Measurements from ENCODE around the gene TTLL11.

DNA sequence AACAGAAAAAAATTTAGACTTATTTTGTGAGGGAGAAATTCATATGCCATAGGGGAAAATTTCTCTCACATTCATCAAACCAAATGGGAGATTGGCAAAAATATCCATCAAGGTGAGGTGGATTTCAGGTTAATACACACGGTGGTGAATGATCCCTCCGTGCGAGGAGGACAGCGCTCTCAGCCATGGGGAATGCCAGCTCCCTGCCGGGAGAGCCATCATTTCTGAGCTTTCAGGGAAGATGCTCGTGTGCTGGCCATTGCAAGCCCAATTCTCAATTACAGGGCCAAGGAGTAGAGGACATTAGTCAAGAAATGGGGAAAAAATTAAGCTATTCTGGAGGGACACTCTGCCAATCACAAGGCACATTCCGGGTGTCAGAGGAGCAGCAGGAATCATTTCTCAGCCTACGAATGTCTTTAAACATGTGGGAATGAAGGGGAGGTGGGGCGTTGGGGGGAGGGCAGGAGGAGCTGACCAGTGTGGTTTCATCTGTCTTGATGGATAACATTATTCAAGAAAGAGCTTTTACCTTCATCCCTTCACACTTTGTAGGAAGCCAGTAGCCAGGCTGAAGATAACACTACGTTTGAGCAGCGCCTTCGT, 276.2 kb downstream of the TTLL11 start:
- no peak for TF ChIP-seq CTCF (IDR thresholded peaks at IDR 0.05)
- TF ChIP-seq POLR2A (IDR thresholded peaks at IDR 0.05) = no peak
- TF ChIP-seq EP300 (IDR thresholded peaks at IDR 0.05) = no peak
- no peak for TF ChIP-seq POLR2AphosphoS5 (IDR thresholded peaks at IDR 0.05)

All from suprapubic skin (tissue), 4 donors.